IMR-90 (cell line): ENCODE data around the gene KIF1A. TPM values are rescaled to one million over a fixed set of nuclear protein-coding genes. Genes with fewer than 3 reads are reported as not detected.

Experiments
- microRNA-seq, 2 experiments: library from miRNA; stranded (forward) in 1 of 2; unstranded in 1 of 2; fragments of 10-50 nt in 1 of 2; fragments of <30 nt in 1 of 2; gene quantifications in 1 of 2; microRNA quantifications in 1 of 2; one replicate each; pipeline versions ENCODE3 to v1.1.0; 2013 to 2020; ENCODE audit not compliant: insufficient read depth in 1 of 2, insufficient read length in 1 of 2, unreplicated experiment in 1 of 2
- polyA plus RNA-seq, 3 experiments: library from polyadenylated mRNA; depleted of rRNA; stranded (reverse); fragments of >200 nt; gene quantifications; 2 replicates each; pipeline ENCODE4 v1.2.3, GENCODE V29; 2012; ENCODE audit warnings: low replicate concordance in 1 of 3
- small RNA-seq, 5 experiments: library from RNA; depleted of rRNA; stranded (forward); fragments of <200 nt; gene quantifications; one replicate each; pipeline ENCODE3, GENCODE V24; 2012
- total RNA-seq: library from RNA; depleted of rRNA; stranded (reverse); fragments of >200 nt; gene quantifications from 2 replicates; pipeline ENCODE4 v1.2.3, GENCODE V29; 2012; rRNA removed

The KIF1A gene
- total and polyA plus RNA-seq, 2 of the 4 experiments (the other 2 are of a cell fraction) = under 0.01 TPM; not detected in 1

Small RNAs within 50 kb of the gene (microRNA-seq; reads per million reads assigned to microRNA genes)
- gene AC011298.3 (ENCODE audit: insufficient read depth, insufficient read length) = not detected

Small RNAs within 50 kb of the gene (small RNA-seq; reads per million reads assigned to genes)
- gene AC011298.3 = 0 reads per million in 5 experiments

Other genes with a start within 250 kb of the KIF1A start
- gene CAPN10, start 233.5 kb downstream of the KIF1A start, total RNA-seq = 5.6 and 6.3 TPM in 2 replicates
- gene CAPN10, start 233.5 kb downstream of the KIF1A start, polyA plus RNA-seq (2012; rRNA removed) = 20.9 and 27.4 TPM in 2 replicates
- 0.28 TPM in 1 of 2 replicates, not detected in the other for gene GPR35, start 194.7 kb downstream of the KIF1A start, total RNA-seq
- gene GPR35, start 194.7 kb downstream of the KIF1A start, polyA plus RNA-seq (2012; rRNA removed) = 0.31 and 0.42 TPM in 2 replicates
- gene AQP12B, start 137.3 kb downstream of the KIF1A start, total RNA-seq = not detected in 2 replicates
- not detected in 2 replicates for gene AQP12B, start 137.3 kb downstream of the KIF1A start, polyA plus RNA-seq (2012; rRNA removed)
- not detected in 2 replicates for gene AQP12A, start 128.4 kb downstream of the KIF1A start, total RNA-seq
- gene AQP12A, start 128.4 kb downstream of the KIF1A start, polyA plus RNA-seq (2012; rRNA removed) = not detected in 2 replicates
- gene AGXT, start 48.6 kb upstream of the KIF1A start, total RNA-seq = not detected in 2 replicates
- not detected in 2 replicates for gene AGXT, start 48.6 kb upstream of the KIF1A start, polyA plus RNA-seq (2012; rRNA removed)
- gene MAB21L4, start 75.9 kb upstream of the KIF1A start, total RNA-seq = not detected in 2 replicates
- not detected in 2 replicates for gene MAB21L4, start 75.9 kb upstream of the KIF1A start, polyA plus RNA-seq (2012; rRNA removed)
- gene CROCC2, start 86.1 kb upstream of the KIF1A start, total RNA-seq = not detected in 2 replicates
- gene CROCC2, start 86.1 kb upstream of the KIF1A start, polyA plus RNA-seq (2012; rRNA removed) = not detected in 2 replicates
- 1.1 and 1.4 TPM in 2 replicates for gene SNED1, start 178.4 kb upstream of the KIF1A start, total RNA-seq
- gene SNED1, start 178.4 kb upstream of the KIF1A start, polyA plus RNA-seq (2012; rRNA removed) = 3.4 and 3.7 TPM in 2 replicates